Cortex of kidney (tissue), 1 donor: ENCODE data around the gene FHOD3.

Experiments
- DNase-seq: peaks from one replicate; lab custom pipeline; 2025; lab: John Stamatoyannopoulos, UW

The FHOD3 gene

DNA sequence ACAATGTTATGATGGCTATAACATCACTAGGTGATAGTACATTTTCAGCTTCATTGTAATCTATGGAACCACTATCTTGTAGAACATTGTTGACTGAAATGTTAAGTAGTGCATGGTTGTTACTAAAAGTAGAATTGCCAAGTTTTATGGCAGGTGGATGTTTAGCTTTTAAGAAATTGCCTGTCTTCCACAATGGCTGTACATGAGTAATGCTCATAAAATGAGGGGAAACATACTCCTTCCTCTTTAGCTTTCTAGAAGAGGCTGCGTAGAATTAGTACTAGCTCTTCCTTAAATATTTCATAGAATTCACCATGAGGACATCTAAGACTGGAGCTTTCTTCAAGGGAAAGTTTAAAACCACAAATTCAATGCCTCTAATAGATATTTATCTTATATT, 370.3 kb downstream of the FHOD3 start:
- no peak for DNase-seq

DNA sequence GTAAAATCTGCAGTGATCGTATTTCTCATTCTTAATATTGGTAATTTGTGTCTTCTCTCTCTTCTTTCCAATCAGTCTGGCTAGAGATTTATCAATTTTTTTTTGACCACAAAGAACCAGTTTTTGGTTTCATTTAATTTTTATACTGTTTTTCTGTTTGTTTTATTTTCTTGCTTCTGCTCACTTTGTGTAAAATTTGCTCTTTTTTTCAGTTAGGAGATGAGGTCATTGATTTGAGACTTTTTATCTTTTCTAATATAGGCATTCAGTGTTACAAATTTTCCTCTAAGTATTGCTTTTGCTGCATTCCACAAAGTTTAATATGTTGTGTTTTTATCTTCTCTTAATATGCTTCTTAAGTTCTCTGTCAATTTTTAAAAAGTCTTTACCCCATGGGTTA, 370.8 kb downstream of the FHOD3 start:
- no peak for DNase-seq

DNA sequence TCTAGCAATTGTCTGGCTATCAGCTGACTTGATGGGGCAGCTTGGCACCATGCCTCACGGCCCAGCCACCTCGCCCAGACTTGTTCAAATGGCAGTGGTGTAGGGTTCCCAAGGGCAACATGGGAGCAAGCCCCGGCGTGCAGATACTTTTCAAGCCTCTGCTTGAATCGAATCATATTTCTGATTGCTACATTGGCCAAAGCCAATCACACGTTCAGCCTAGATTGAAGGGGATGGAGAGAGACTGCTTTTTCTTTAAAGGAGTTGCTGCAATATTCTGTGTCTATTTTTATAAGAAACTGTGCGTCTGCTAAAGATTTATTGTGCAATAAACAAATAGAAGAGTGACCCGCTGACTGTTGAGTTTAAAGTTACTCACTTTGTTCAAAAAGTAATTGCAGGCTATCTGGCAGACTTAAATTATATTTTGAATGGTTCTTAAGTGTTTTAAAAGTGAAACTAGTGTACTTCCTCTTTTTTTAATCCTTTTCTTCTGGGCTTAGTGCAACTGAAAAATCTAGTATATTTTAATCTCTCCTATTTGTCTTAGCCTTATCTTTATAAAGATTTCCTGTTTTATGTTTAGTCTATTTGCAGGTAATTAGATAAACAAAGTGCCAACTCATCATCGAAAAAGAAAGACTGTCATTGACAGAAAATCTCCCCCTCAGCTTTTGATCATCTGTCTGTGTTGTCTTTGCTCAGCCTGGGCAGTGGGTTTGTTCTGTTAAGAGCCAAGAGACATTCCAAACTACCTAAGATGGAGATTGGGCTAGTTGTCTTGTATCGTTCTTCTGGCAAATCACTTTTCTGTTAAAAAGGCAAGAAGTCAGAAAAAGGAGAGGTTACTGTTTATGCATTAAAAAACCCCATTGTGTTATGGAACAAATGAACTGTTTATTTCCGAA, 375.2 kb downstream of the FHOD3 start:
- DNase-seq = no peak

GRCh38 chr18:36673452-36673851, 375.9 kb downstream of the FHOD3 start:
- no peak for DNase-seq

DNA sequence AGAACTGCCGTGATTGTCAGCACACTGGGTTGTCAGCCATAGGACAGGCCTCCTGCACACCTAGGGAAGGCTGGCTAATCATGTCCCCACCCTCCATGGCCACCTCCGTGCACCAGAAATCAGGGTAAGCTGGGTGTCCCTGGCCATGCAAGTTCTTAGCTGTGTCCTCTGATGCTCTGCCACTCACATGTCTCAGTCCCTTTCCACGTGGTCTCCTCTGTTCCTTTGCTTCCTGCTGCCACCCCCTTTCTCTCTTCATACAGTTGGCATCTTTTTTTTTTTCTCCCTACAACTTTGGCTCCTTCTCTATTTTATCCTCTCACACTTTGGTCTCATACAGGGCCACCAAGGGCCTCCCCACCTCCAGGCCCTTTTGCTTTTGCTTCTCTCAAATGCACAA, 377.6 kb downstream of the FHOD3 start:
- no peak for DNase-seq

DNA sequence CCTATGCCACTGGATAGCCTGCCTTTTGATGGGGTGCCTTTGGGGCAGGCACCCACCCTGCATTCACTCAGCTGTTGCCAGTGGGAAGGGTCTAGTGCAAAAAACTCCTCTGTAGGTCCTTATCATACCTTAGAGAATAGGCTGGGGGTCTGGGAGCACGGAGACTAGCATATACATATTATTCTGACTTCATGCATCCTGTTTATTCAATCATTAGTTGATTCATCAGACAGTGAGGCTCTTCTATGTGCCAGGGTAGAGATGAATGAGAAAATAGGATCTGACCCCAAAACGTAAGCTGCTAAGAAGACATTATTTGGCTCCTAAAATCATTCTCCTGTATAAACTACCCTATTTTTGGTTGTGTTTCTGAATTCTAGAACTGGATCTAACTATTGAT, 378.0 kb downstream of the FHOD3 start:
- no peak for DNase-seq

DNA sequence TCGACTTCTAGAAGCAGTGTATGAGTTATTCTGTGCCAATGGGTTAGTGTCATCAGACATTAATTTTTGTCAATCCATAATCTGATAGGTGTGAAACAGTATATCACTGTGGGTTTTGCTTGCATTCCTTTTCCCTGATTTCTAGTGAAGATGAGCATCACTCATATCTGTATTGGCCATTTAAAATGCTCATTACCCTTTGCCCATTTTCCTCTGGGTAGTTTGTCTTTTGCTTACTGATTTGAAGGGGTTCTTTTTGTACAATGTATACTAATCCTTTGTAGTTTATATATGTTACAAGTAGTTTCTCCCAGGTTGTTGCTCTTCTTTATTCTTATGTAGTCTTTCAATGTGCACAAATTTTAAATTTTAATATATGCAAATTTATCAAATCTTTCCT, 379.1 kb downstream of the FHOD3 start:
- DNase-seq = no peak

DNA sequence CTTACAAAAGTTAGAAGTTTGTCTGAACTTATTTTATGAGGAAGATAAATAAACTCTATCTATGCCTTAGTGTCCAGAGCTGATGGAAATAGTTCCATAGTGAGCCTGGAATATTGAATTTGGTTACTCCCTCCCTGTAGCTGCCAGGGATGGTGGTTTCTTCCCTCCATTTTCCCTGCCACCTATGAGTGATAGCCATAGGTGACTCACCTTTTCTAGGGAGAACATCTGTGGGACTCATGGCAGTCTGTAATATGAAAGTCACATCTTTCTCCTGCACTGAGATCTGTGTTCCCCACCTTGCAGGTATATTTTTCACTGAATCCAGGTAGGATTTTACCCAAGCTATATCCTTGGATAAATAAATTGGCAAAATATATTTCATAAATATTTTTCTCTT, 382.5 kb downstream of the FHOD3 start:
- DNase-seq = no peak

- no peak for DNase-seq
These were observed 388.1 kb downstream of the FHOD3 start for GRCh38 chr18:36685580-36685979.

GRCh38 chr18:36688020-36688965, 390.8 kb downstream of the FHOD3 start:
- DNase-seq = no peak

DNA sequence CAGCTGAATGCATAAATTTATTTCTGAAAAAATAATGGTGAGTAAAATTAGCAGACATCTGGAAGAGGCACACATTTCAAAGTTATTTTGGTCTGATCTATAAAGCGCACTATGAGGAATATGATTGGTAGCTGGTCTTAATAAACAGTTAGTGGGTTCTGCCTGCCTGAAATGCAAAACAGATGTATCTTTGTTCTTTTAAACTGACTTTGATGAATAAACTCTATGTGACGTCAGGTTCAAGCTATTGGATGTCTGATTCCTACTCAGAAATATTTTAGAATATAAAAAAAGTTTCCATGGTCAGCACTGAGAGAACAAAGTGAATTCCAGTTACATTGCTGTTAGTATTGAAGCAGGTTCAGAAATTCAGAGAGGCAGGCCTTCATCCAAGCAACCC, 394.9 kb downstream of the FHOD3 start:
- DNase-seq = no peak

DNA sequence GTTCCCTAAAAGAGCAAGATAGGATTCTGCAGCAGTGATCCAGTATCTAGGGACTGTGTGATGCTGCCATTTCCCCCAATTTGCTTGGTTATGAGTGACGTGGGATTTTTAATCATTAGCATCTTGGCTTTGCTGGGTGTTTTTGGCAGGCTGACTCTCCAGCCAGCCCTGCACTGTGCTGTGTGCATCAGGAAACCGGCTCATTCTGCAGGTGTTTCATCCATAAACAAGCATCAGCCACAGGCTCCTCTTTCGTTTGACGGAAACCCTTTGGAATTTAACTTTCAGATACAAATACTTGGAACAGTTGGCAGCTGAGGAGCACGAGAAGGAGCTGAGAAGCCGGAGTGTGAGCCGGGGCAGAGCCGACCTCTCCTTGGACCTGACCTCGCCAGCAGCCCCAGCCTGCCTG, 395.4 kb downstream of the FHOD3 start:
- no peak for DNase-seq

DNA sequence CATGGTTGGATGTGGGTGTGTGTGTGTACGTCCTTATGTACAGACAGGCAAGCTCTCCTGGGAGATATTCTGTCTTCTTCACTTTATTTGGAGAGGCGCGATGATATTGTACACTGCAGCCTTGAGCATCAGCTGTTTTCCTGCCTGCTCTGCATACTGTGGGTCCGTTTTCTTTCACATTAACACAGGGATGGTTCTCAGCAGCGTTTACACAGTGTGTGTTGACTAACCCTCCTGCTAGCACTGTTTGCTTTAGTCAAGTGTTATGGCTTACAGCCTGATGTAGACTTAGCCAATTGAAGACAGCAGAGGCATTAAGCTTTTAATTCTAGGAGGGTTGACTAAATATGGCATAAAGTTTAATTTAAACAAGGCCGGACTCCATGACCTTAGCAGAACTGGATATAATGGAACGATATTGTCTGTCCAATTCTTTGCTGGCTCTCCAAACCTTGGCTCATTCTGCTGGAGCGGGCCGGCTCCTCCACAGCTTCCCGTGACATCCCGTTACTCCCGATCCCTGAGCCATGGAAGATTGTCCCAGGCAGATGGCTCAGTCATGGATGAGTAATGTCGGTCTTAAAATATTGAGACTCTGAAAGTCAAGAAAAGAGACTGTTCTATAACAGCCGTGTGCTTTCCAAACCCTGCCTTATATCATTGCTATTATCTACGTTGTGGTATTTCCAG, 396.6 kb downstream of the FHOD3 start:
- DNase-seq = no peak

- DNase-seq = no peak
These were observed 398.3 kb downstream of the FHOD3 start for GRCh38 chr18:36695806-36696205.

GRCh38 chr18:36697905-36698304, 400.4 kb downstream of the FHOD3 start:
- DNase-seq = no peak

GRCh38 chr18:36700955-36701354, 403.4 kb downstream of the FHOD3 start:
- DNase-seq = no peak

DNA sequence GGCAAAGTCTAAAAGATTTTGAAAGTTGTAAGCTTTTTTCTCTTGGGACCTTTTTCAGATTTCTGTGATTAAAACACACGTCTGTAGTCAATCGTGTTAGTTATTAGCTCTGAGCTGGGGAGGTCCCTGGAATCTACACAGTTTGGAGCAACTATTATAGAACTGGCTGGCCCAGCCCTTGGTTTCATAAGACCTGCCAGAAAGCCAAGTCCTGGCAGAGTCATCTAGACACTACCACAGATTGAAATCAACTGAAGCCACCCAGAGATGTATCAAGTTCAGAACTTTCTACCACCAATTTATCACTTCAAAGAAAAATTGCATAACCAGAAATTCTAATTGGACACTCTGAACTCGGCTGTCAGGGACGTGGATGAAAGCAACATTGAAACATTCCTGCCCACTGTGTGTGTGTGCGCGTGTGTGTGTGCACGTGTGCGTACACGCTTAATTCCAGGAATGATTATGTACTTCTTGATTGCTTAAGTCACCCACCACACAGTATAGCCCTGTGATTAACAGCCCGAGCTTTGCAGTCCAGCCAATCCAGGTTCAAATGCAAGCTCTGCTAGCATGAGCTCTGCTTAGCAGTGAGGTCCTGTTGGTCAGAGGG, 405.0 kb downstream of the FHOD3 start:
- DNase-seq = no peak

GRCh38 chr18:36704156-36704555, 406.6 kb downstream of the FHOD3 start:
- DNase-seq = no peak

DNA sequence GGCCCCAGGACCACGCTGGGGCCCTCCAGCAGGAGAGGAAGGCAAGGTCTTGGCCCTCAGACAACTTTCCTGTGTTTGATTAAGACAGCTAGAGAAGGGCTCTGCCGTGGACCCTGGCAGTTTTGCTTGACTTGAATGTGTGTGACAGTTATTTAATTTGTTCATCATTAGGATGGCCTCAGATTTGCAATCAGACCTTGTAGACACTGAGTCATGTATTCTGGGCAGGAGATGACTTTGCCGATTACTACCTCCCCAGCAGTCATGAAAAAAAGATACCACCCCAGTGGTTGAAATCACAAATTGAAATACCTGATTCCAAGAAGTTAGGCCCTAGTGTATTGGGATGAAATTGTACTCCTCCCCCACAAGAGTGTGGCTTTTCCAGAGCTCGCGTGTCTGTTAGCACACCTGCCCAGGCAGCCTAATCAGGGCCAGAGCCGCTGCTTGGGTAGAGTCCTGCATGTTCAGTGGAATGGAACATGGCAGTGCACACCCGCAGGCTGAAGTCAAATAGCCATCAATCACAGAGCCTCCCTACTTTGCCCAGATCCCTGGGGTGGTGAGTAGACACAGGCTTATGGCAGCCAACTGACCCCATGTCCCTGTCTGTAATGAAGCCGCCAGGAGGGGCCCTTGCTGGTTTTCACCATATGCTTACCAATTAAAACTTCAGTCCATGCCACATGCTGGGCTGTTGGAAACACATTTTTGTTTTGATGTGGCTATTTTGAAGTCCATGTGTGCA, 408.8 kb downstream of the FHOD3 start:
- no peak for DNase-seq

- no peak for DNase-seq
These were observed 410.9 kb downstream of the FHOD3 start for GRCh38 chr18:36708366-36708765.

GRCh38 chr18:36709315-36709714, 411.8 kb downstream of the FHOD3 start:
- no peak for DNase-seq
